Activated naive CD4-positive, alpha-beta T cell treated with anti-CD3 and anti-CD28 coated beads, Interleukin-2, amount 10 ng/mL, durations not matched to agents 5 hours and 36 hours (primary cell): ENCODE results near the gene HSPB3. TPM values are rescaled to one million over a fixed set of nuclear protein-coding genes. Genes with fewer than 3 reads are reported as not detected.

Experiments
- total RNA-seq, 2 experiments: library from RNA; stranded (reverse); gene quantifications; one replicate each; pipeline ENCODE4 v1.2.3, GENCODE V29; 2021

The HSPB3 gene, protein sequence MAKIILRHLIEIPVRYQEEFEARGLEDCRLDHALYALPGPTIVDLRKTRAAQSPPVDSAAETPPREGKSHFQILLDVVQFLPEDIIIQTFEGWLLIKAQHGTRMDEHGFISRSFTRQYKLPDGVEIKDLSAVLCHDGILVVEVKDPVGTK
- not detected for total RNA-seq

DNA sequence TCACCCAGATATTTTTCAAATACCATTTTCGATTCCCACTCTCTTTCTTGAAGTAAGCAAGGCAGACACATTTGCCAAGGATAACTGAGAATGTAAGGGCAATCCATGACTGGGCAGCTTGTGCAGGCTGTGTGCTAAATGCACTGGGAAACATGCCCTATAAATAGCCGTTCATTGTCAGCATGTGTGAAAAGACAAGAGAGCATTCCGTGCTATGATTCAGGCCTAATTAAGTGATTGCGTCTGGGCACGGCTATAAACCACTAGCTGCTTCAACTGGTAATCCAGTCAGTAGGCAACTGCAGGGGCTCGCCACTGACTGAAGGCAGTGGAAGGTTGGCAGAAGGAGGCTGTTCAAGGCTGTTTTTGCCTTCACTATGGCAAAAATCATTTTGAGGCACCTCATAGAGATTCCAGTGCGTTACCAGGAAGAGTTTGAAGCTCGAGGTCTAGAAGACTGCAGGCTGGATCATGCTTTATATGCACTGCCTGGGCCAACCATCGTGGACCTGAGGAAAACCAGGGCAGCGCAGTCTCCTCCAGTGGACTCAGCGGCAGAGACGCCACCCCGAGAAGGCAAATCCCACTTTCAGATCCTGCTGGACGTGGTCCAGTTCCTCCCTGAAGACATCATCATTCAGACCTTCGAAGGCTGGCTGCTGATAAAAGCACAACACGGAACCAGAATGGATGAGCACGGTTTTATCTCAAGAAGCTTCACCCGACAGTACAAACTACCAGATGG, at the start of gene HSPB3:
HSPB3 (plus strand) TSS at position 287 of the 745 bp plus-strand sequence; CDS start at position 378, 91 bp downstream.

Other genes with a start within 250 kb of the HSPB3 start
- gene ARL15, start 145.1 kb upstream of the HSPB3 start, total RNA-seq = 10 to 100 TPM; 11.8 to 12.5 TPM
- gene SNX18, start 62.1 kb downstream of the HSPB3 start, total RNA-seq = 10 to 100 TPM; 24.6 to 24.9 TPM